Brain microvascular endothelial cell (primary cell): ENCODE measurements around the gene TMTC4.
A peak's percentile ranks its signal among the peaks of the same experiment; 100 is the strongest.

Source experiments
- DNase-seq: peaks from one replicate; pipeline ENCODE4 v3.0.0-alpha.2; 2020
- H3K27ac ChIP-seq: fragments of 250-450 bp; sonication (Bioruptor Pico); 2 replicates; pipeline ENCODE4 v1.5.1; 2020; ENCODE audit warnings: mild to moderate bottlenecking, moderate library complexity
- H3K27me3 ChIP-seq: fragments of 250-450 bp; sonication (Bioruptor Pico); replicated peaks from 2 replicates; pipeline ENCODE4 v1.5.1; 2020; ENCODE audit warnings: mild to moderate bottlenecking
- H3K36me3 ChIP-seq: fragments of 250-450 bp; sonication (Bioruptor Pico); replicated peaks from 2 replicates; pipeline ENCODE4 v1.5.1; 2020; ENCODE audit warnings: mild to moderate bottlenecking
- H3K4me3 ChIP-seq: 2 replicates; pipeline ENCODE4 v1.5.1; 2011; ENCODE audit warnings: low read depth, mild to moderate bottlenecking, control low read depth, low read length, moderate library complexity
- CTCF ChIP-seq: IDR thresholded peaks from 2 replicates; pipeline ENCODE4 v1.5.1; 2011; ENCODE audit warnings: low read depth, mild to moderate bottlenecking, moderate library complexity, low read length, control low read depth, inconsistent platforms; ENCODE audit errors: missing control alignments
- in situ Hi-C: cut with HindIII; loops from 2 replicates; pipeline ENCODE4 v1.10.0; 2017; ENCODE audit warnings: low sequenced_read_pairs, low pct_ligation_motif_present

Gene TMTC4

GRCh38 chr13:100611678-100612492 is 62.7 kb downstream of the TMTC4 start:
- in situ Hi-C loops, result no loop called here
- no peak for DNase-seq
- no peak for TF ChIP-seq CTCF
- H3K27ac ChIP-seq, result no peak overlapping the region
- H3K36me3 ChIP-seq, result no peaks in the 10 kb centered on the region
- H3K4me3 ChIP-seq, result no peak overlapping the region
- H3K27me3 ChIP-seq, result no peaks in the 10 kb centered on the region

GRCh38 chr13:100610391-100611347 is 63.9 kb downstream of the TMTC4 start:
- Histone ChIP-seq H3K27ac (no peak overlapping the region), H3K4me3 (no peak overlapping the region), H3K27me3 (no peaks in the 10 kb centered on the region), H3K36me3 (no peaks in the 10 kb centered on the region)
- in situ Hi-C loops, result no loop called here
- TF ChIP-seq CTCF, result no peak
- no peak for DNase-seq

GRCh38 chr13:100608906-100609305 is 65.7 kb downstream of the TMTC4 start:
- no peak for TF ChIP-seq CTCF
- in situ Hi-C loops, result no loop called here
- DNase-seq, result peak; percentile 12
- no peaks in the 10 kb centered on the region for H3K27me3 ChIP-seq
- H3K27ac ChIP-seq, result no peak overlapping the region
- no peaks in the 10 kb centered on the region for H3K36me3 ChIP-seq
- H3K4me3 ChIP-seq, result no peak overlapping the region

- Histone ChIP-seq H3K4me3 (no peak overlapping the region), H3K36me3 (no peaks in the 10 kb centered on the region), H3K27ac (no peak overlapping the region), H3K27me3 (no peaks in the 10 kb centered on the region)
- in situ Hi-C loops, result no loop called here
- no peak for TF ChIP-seq CTCF
- DNase-seq, result no peak
Observed at GRCh38 chr13:100608489-100608888, 66.1 kb downstream of the TMTC4 start.

- DNase-seq, result no peak
- Histone ChIP-seq H3K27me3 (no peaks in the 10 kb centered on the region), H3K4me3 (no peak overlapping the region), H3K27ac (no peak overlapping the region), H3K36me3 (no peaks in the 10 kb centered on the region)
- in situ Hi-C loops, result no loop called here
- TF ChIP-seq CTCF, result no peak
Observed at GRCh38 chr13:100604918-100605710, 69.5 kb downstream of the TMTC4 start.
